ENCODE measurements around the gene AATK. TPM values are rescaled to one million over a fixed set of nuclear protein-coding genes. Genes with fewer than 3 reads are reported as not detected.

Gene AATK
- total and polyA plus RNA-seq, 2 experiments from 2014 or later = 1.1 to 5.0 TPM

DNA sequence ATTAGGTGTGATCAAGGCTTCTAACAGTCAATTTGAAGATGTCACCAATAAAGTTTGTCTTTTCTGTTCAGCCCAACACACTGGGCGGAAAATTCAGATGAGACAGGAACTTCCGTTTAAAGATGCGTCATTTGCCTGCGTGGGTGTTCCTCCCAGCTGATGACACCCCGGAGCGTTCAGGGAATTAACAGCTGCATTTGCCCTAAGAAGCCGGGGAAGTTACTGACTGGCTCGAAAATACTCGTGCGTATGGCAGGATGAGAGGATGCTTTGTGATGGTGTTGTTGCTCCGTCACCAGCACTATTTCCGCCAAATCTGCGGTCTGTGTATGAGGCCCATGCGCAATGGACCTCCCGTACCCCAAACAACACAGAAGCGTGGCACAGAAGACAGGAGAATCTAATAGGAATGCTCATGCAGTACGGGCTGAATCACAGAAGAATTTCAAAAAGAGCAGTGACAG lies 12.6 kb downstream of the AATK start (continued):
- TF ChIP-seq, protein P1, sequence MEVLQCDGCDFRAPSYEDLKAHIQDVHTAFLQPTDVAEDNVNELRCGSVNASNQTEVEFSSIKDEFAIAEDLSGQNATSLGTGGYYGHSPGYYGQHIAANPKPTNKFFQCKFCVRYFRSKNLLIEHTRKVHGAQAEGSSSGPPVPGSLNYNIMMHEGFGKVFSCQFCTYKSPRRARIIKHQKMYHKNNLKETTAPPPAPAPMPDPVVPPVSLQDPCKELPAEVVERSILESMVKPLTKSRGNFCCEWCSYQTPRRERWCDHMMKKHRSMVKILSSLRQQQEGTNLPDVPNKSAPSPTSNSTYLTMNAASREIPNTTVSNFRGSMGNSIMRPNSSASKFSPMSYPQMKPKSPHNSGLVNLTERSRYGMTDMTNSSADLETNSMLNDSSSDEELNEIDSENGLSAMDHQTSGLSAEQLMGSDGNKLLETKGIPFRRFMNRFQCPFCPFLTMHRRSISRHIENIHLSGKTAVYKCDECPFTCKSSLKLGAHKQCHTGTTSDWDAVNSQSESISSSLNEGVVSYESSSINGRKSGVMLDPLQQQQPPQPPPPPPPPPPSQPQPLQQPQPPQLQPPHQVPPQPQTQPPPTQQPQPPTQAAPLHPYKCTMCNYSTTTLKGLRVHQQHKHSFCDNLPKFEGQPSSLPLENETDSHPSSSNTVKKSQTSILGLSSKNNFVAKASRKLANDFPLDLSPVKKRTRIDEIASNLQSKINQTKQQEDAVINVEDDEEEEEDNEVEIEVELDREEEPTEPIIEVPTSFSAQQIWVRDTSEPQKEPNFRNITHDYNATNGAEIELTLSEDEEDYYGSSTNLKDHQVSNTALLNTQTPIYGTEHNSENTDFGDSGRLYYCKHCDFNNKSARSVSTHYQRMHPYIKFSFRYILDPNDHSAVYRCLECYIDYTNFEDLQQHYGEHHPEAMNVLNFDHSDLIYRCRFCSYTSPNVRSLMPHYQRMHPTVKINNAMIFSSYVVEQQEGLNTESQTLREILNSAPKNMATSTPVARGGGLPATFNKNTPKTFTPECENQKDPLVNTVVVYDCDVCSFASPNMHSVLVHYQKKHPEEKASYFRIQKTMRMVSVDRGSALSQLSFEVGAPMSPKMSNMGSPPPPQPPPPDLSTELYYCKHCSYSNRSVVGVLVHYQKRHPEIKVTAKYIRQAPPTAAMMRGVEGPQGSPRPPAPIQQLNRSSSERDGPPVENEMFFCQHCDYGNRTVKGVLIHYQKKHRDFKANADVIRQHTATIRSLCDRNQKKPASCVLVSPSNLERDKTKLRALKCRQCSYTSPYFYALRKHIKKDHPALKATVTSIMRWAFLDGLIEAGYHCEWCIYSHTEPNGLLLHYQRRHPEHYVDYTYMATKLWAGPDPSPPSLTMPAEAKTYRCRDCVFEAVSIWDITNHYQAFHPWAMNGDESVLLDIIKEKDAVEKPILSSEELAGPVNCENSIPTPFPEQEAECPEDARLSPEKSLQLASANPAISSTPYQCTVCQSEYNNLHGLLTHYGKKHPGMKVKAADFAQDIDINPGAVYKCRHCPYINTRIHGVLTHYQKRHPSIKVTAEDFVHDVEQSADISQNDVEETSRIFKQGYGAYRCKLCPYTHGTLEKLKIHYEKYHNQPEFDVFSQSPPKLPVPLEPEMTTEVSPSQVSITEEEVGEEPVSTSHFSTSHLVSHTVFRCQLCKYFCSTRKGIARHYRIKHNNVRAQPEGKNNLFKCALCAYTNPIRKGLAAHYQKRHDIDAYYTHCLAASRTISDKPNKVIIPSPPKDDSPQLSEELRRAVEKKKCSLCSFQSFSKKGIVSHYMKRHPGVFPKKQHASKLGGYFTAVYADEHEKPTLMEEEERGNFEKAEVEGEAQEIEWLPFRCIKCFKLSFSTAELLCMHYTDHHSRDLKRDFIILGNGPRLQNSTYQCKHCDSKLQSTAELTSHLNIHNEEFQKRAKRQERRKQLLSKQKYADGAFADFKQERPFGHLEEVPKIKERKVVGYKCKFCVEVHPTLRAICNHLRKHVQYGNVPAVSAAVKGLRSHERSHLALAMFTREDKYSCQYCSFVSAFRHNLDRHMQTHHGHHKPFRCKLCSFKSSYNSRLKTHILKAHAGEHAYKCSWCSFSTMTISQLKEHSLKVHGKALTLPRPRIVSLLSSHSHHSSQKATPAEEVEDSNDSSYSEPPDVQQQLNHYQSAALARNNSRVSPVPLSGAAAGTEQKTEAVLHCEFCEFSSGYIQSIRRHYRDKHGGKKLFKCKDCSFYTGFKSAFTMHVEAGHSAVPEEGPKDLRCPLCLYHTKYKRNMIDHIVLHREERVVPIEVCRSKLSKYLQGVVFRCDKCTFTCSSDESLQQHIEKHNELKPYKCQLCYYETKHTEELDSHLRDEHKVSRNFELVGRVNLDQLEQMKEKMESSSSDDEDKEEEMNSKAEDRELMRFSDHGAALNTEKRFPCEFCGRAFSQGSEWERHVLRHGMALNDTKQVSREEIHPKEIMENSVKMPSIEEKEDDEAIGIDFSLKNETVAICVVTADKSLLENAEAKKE (CRISPR knock-in tag; IDR thresholded peaks at IDR 0.05) = no peak

DNA sequence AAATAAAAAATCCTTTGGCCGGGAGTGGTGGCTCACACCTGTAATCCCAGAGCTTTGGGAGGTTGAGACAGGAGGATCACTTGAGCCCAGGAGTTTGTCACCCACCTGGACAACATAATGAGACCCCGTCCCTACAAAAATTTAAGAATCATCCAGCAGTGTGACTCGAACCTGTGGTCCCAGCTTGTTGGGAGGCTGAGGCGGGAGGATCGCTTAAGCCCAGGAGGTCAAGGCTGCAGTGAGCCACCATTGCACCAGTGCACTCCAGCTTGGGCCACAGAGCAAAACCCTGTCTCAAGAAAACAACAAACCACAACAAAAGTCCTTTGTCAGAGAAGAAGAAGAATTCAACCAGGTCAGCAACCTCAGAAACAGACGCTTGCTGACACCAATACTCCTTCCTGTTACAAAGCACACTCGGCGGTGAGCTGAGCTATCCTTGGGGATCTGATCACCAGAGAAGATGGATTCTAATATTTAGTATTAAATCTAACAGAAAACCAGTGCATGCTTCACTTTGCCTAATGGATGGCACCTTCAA lies 13.7 kb downstream of the AATK start:
- Mint-ChIP-seq H3K27me3 (ENCODE audit: insufficient read depth, low read depth, poor library complexity) (peaks cover 6% of the 10 kb centered on the region), H3K36me3 (ENCODE audit: low read depth) (no peaks in the 10 kb centered on the region), H3K27ac (no peak overlapping the region), H3K4me1 (no peaks in the 10 kb centered on the region), H3K9me3 (no peaks in the 10 kb centered on the region), H3K4me3 (no peak overlapping the region)
- H4K20me1 ChIP-seq (replicated peaks; ENCODE audit: insufficient read depth) = 0 out of 2 replicates have a peak, but pooled peaks cover 2% of the 10 kb centered on the region
- H3K4me3 ChIP-seq = no peak overlapping the region
- H3K4me2 ChIP-seq = no peak overlapping the region
- no peaks in the 10 kb centered on the region for H3K79me2 ChIP-seq (replicated peaks; ENCODE audit: insufficient read depth)
- H3K27ac ChIP-seq (ENCODE audit: low read depth) = no peak overlapping the region
- DNase-seq (ENCODE audit: low spot score) (no peak), ATAC-seq (no peak)
- no peak overlapping the region for H2AFZ ChIP-seq
- no peaks in the 10 kb centered on the region for H3K27me3 ChIP-seq (ENCODE audit: insufficient read depth)
- H3F3A ChIP-seq (replicated peaks; ENCODE audit: low read depth) = no peaks in the 10 kb centered on the region
- no peaks in the 10 kb centered on the region for H3K9me2 ChIP-seq (ENCODE audit: insufficient read depth)
- no peaks in the 10 kb centered on the region for H3K4me1 ChIP-seq (ENCODE audit: insufficient read depth)
- no peaks in the 10 kb centered on the region for H3K36me3 ChIP-seq (ENCODE audit: insufficient read depth)
- TF ChIP-seq, protein P2, sequence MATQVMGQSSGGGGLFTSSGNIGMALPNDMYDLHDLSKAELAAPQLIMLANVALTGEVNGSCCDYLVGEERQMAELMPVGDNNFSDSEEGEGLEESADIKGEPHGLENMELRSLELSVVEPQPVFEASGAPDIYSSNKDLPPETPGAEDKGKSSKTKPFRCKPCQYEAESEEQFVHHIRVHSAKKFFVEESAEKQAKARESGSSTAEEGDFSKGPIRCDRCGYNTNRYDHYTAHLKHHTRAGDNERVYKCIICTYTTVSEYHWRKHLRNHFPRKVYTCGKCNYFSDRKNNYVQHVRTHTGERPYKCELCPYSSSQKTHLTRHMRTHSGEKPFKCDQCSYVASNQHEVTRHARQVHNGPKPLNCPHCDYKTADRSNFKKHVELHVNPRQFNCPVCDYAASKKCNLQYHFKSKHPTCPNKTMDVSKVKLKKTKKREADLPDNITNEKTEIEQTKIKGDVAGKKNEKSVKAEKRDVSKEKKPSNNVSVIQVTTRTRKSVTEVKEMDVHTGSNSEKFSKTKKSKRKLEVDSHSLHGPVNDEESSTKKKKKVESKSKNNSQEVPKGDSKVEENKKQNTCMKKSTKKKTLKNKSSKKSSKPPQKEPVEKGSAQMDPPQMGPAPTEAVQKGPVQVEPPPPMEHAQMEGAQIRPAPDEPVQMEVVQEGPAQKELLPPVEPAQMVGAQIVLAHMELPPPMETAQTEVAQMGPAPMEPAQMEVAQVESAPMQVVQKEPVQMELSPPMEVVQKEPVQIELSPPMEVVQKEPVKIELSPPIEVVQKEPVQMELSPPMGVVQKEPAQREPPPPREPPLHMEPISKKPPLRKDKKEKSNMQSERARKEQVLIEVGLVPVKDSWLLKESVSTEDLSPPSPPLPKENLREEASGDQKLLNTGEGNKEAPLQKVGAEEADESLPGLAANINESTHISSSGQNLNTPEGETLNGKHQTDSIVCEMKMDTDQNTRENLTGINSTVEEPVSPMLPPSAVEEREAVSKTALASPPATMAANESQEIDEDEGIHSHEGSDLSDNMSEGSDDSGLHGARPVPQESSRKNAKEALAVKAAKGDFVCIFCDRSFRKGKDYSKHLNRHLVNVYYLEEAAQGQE (IDR thresholded peaks at IDR 0.05; ENCODE audit: unreplicated experiment) = no peak
- TF ChIP-seq EZH2 (IDR thresholded peaks at IDR 0.05; ENCODE audit: low read depth, unreplicated experiment) (no peak), JUNB (IDR thresholded peaks at IDR 0.05; ENCODE audit: unreplicated experiment) (no peak), ZNF114 (CRISPR knock-in tag; IDR thresholded peaks at IDR 0.05) (no peak), ZNF331 (CRISPR knock-in tag; IDR thresholded peaks at IDR 0.05; ENCODE audit: low read depth) (no peak), STAT1 (IDR thresholded peaks at IDR 0.05; ENCODE audit: unreplicated experiment) (no peak), EZH2phosphoT487 (IDR thresholded peaks at IDR 0.05; ENCODE audit: unreplicated experiment) (no peak), POLR2AphosphoS5 (IDR thresholded peaks at IDR 0.05; ENCODE audit: low read depth) (no peak), NANOG (IDR thresholded peaks at IDR 0.05; ENCODE audit: borderline replicate concordance) (no peak)
- TF ChIP-seq, protein P3, sequence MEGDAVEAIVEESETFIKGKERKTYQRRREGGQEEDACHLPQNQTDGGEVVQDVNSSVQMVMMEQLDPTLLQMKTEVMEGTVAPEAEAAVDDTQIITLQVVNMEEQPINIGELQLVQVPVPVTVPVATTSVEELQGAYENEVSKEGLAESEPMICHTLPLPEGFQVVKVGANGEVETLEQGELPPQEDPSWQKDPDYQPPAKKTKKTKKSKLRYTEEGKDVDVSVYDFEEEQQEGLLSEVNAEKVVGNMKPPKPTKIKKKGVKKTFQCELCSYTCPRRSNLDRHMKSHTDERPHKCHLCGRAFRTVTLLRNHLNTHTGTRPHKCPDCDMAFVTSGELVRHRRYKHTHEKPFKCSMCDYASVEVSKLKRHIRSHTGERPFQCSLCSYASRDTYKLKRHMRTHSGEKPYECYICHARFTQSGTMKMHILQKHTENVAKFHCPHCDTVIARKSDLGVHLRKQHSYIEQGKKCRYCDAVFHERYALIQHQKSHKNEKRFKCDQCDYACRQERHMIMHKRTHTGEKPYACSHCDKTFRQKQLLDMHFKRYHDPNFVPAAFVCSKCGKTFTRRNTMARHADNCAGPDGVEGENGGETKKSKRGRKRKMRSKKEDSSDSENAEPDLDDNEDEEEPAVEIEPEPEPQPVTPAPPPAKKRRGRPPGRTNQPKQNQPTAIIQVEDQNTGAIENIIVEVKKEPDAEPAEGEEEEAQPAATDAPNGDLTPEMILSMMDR (conservative IDR thresholded peaks at IDR 0.05; ENCODE audit: low read depth in 2 of 2) = no peak
- TF ChIP-seq, protein P4, sequence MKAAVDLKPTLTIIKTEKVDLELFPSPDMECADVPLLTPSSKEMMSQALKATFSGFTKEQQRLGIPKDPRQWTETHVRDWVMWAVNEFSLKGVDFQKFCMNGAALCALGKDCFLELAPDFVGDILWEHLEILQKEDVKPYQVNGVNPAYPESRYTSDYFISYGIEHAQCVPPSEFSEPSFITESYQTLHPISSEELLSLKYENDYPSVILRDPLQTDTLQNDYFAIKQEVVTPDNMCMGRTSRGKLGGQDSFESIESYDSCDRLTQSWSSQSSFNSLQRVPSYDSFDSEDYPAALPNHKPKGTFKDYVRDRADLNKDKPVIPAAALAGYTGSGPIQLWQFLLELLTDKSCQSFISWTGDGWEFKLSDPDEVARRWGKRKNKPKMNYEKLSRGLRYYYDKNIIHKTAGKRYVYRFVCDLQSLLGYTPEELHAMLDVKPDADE (IDR thresholded peaks at IDR 0.05) = no peak

Measured in GM23338 (cell line).